ENCODE results near the gene HNRNPU.
A peak's percentile ranks its signal among the peaks of the same experiment; 100 is the strongest.

The HNRNPU gene

DNA sequence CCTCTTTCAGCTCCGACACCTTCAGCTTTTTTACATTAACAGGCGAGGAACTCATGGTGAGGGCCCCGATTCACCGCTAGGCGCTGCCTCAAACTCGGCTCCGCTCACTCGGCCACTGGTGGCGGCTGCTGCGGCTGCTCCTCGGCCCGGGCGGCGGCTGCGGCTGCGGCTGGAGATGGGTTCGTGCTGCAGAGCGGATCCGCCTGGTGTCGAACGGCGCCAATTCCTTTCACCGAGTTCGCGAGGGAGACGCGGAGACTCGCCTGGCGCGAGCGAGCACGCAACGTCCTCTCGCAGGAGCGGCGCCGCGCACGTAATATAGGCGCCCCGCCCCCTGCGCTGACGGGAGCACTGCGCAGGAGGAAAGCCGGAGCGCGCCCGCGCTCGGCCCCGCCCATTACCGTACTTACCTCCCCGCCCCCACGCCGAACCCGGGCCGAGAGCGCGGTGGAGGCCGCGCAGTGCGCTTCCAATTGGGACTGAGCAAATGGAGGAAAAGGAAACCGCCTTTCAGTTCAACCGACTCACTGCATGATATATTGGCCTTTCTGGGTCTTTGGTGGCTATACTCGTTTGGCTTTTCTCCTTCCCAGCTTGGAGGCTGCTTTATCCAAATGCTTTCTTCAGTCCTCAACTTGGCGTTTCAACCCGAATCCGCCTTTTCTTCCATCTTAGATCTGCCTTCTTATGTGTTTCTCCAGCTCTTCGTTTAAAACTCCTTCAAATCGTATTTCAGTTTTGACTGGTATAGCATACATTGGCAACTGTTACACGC lies at the start of gene HNRNPU:
TSS of gene HNRNPU (minus strand) at position 291 of the 775 bp plus-strand sequence. CDS start at position 55, 236 bp downstream.
- intact Hi-C loops (cut with DNase I), result loop anchor here (1.0 to 10.0 kb wide), 3 partner anchors 29 to 180 kb away; partner anchors contain the start of gene COX20

DNA sequence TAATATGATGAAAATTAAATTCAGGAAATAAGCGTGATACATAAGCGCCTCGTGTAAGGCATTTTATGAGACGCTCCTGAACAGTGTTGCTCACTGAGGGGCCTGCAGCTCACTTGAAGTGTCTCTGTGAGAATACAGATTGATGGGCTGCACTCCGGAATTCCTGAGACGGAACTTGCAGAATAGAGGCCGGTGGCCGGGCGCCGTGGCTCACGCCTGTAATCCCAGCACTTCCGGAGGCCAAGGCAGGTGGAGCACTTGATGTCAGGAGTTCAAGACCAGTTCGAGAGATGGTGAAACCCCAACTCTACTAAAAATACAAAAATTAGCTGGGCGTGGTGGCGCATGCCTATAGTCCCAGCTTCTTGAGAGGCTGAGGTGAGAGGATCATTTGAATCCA lies 49.5 kb upstream of the HNRNPU start:
- DNase-seq, result no peak
- intact Hi-C loops (cut with DNase I), result no loop called here

More for the DNA sequence above, at the start of gene HNRNPU:
- peak; percentile 89 to 99 (median 97) for DNase-seq

DNA sequence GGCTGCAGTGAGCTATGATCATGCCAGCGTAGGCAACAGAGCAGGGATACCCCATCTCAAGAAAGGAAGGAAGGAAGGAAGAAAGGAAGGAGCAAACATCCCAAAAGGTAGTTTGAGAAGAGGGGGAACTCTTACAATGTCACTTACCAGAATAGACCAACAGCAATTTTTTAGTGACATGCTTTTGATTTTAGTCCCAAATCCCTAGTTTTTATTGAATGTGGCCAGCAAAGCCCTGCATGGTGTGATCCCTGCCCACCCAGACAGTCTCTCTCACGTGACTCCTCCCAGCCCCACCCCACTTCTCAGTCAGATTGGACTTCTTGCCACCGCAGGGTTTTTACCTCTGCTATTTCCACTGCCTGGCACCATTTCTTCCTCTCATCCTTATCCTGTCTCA lies 39.8 kb upstream of the HNRNPU start:
- DNase-seq, result no peak
- intact Hi-C loops (cut with DNase I), result no loop called here

DNA sequence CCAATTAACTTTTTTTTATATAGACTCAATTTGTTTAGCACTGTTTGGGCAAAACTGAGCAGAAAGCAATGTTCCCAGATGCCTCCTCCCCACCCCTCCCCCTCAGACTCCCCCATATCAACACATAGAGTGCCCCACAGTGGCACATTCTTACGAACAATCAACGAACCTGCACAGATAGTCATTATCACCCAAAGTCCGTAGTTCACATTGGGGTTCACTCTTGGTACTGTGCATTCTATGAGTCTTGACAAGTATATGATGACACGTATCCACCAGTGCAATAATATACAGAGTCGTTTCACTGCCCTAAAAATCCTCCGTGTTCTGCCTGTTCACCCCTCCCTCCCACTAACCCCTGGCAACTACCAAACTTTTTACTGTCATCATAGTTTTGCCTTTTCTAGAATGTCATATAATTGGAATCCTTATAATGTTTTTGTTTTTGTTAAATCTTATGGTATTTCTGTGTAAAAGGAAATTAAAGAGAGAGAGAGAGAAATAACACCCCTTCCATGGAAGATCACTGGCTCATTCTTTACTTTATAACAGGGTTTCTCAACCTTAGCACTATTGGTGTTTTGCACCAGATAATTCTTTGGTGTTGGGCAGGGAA lies 37.2 kb upstream of the HNRNPU start:
- intact Hi-C loops (cut with DNase I), result no loop called here
- DNase-seq, result no peak

DNA sequence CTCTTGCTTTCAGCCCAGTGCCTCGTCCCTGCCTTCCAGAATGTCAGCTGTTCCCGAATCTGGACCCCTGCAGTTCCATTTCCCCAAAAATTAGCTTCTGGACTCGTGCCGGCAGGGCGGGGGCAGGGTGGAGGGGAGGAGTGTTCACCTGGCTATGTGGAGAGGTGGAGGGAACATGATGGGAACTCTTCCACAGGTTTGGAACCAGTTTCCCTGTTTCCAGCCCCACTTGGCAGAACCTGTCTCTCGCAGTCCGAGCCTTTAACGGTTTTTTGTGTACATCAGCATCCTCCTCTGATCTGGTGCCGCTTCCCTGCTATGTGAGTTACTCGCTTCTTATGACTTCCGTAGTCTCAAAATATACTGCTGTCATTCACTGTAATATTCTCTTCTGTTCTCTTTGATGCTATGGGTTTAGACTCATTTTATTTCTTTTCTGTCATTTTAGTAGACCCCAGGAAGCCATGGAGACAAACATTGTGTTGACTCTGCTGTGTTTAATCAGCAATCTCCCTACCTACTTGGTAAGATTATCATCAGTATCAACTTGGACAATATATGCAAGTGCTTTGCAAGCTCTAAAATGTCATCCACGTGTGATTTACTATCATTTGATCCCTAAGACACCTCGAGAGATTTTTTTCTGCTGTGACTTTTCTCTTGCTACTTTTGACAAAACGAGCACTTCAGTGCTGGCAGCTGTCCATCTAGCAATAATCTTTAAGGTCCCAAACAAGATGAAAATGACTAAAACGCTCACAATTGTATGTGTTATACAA lies 33.3 kb upstream of the HNRNPU start:
- intact Hi-C loops (cut with DNase I), result no loop called here
- DNase-seq, result no peak

DNA sequence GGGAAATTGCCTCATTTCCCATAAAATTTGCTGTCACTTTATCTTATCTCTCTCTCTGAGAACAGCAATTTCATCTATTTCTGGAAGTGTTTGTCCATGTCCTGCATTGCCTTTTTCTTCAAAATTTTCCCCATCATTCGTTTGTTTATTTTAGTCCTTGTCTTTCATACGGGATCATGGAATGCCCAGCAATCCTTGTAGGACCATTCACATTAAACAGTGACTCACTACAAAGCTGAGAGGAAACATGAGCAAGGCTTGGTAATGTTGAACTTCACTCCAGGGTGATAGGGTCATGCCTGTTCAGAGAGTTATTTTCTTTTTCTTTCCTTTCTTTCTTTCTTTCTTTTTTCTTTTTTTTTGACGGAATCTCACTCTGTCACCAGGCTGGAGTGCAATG lies 32.2 kb upstream of the HNRNPU start:
- intact Hi-C loops (cut with DNase I), result no loop called here
- DNase-seq, result no peak

DNA sequence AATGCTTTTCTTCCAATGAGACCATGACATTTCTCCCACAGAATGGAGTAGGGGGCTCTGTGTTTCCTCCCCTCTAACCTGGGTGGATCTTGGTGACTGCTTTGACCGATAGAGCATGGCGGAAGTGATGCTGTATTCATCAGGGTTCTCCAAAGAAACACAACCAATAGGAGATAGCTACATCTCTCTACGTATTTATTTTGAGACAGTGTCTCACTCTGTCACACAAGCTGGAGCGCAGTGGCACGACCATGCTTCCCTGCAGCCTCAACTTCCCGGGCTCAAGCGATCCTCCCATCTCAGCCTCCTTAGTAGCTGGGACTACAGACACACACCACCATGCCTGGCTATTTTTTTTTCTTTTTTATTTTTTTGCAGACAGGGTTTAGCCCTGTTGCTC lies 29.5 kb upstream of the HNRNPU start:
- intact Hi-C loops (cut with DNase I), result no loop called here
- DNase-seq, result no peak

DNA sequence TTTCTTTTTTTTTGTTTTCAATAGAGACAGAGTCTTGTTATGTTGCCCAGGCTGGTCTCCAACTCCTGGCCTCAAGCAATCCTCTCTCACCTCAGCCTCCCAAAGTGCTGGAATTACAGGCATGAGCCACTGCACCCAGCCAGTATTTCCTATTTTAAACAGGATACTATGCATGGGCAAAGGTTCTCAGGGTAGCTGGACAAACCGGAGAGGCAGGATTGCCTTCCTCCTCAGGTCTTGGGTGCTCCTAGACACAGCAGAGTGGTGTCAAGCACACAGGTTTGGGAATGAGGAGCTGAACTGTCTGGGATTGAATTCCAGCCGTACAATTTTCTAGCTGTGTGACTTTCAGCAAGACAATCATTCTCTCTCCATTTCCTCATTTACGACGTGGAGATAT lies 22.9 kb upstream of the HNRNPU start:
- DNase-seq, result no peak
- intact Hi-C loops (cut with DNase I), result no loop called here

DNA sequence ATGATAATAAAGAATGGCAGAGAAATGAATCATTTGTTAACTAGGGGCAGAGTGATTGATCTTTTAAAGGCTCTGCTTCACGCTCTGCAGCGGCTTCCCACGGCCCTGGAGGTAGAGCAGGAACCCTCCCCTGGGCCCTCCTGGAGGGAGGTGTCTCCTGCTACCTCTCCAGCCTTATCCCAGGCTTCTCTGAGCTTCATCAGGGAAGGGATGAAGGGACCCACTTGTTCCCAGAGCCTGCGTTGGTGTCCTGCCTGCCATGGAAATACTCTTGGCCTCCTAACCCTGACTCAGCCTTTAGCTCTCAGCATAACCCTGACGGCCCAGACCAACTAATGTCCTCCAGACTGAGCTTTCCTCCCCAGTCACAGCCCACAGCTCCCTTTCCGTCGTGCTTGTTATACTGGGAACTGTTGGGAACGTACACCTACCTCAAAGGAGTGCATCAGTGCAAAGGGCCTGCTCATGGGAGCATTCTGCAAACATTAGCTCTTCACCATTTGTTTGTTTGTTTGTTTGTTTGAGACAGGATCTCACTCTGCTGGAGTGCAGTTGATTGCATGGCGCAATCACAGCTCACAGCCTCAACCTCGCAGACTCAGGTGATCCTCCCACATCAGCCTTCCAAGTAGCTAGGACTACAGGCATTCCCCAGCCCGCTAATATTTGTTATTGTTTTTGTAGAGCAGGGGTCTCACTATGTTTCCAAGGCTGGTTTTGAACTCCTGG lies 17.4 kb upstream of the HNRNPU start:
- intact Hi-C loops (cut with DNase I), result no loop called here
- no peak for DNase-seq

DNA sequence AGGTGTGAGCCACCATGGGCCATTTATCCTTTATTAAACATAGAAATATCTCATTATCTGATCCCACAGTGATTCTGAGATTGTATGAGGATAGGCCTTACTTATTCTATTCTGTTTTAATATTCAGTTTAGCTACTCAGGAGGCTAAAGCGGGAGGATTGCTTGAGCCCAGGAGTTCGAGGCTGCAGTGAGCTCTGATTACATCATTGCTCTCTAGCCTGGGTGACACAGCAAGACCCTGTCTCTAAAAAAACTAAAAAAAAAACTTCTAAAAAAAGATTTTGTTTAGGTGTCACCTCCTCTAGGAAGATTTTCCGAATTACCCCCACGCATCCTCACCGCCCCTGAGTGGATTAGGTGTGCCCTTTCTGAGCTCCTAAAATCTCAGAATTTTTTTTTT lies 14.3 kb upstream of the HNRNPU start:
- intact Hi-C loops (cut with DNase I), result no loop called here
- no peak for DNase-seq

DNA sequence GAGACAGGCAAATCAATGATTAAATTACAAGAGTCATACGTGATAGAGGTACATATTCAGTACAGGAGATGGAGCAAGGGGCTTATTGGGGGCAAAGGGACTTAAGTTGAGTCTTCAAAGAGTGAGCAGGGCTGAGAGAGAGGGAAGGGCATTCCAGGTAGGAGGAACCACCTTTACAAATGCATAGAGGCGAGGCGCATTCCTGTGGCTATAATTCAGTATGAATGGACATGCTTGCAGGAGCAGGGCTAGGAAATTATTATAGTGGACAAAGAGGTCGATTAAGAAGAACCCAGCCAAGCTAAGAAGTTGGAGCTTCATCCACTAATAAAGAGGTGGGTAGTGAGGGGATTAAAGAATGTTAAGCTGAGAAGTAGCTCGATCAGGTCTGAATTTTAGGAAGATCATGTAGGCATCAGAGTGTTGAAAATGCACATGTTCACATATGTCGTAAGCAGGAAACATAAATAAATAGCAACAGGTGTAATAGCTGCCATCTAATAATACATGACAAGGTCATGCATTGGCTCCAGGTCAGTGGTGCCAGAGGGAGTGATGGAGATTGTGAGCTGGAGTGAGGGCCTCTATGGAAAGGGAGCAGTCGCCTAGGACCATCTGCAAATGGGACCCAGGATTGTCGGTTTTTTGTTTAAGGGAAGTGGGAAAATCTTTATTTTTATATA lies 12.0 kb upstream of the HNRNPU start:
- intact Hi-C loops (cut with DNase I), result no loop called here
- DNase-seq, result no peak

DNA sequence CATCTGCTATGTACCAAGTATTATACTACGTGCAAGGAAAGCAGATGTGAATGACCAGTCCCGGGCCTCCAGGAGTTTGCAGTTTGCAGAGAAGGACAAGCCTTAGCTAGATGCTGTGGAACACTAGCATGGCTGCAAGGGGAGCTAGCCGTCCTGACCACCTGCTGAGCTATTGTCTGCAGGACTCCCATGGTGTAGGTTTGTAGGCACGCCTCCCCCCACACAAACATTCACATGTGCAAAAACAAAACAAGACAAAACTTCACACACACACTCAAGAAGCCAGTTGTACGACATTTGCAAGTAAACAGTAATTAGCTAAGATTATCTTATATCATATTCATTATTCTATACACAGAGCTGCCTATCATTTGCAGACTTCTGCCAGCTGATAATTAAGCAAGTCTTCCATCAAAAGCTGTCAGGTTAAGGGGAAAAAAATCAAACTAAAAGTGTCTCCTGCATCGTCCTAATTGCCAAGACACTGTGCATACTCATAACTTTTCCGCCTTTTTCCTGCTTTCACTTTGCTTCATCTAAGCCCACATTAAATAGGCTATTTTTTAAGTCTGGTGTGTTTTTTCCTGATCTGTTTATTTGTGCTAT lies 10.7 kb upstream of the HNRNPU start:
- intact Hi-C loops (cut with DNase I), result no loop called here
- DNase-seq, result no peak

DNA sequence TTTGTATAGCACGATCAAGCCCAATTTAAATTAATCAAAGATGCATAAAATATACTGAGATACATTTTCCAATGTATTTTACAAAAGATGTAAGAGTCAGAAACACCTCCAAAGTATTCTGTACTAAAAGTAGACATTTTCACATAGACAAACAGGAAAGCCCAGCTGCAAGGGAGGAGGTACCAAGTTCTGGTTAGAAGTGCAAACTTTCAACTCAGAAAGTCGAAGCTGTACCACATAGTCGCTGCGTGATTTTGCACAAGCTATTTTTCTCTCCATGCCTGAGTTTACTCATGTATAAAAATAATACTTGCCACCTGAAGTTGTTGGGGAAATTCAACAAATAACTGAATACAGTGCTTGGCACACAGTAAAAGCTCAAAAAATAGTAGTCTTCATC lies 5.6 kb upstream of the HNRNPU start:
- DNase-seq, result no peak
- intact Hi-C loops (cut with DNase I), result loop anchor here (10.0 kb wide), 1 partner anchor 175 kb away; no protein-coding TSS in a partner anchor

DNA sequence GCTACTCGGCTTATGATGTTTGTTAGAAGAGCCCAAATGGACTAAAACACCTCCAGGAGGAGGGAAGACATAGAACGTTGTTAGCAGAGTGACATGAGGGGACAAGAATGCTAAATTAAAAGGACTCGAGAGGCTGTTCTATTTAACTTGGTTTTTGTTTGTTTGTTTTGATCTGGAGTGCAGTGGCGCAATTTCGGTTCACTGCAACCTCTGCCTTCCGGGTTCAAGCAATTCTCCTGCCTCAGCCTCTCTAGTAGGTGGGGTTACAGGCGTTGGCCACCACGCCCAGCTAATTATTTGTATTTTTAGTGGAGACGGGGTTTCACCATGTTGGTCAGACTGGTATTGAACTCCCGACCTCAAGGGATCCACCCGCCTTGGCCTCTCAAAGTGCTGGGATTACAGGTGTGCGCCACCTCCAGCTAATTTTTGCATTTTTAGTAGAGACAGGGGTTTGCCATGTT lies 5.1 kb upstream of the HNRNPU start:
- intact Hi-C loops (cut with DNase I), result loop anchor here (10.0 kb wide), 1 partner anchor 175 kb away; no protein-coding TSS in a partner anchor
- no peak for DNase-seq

DNA sequence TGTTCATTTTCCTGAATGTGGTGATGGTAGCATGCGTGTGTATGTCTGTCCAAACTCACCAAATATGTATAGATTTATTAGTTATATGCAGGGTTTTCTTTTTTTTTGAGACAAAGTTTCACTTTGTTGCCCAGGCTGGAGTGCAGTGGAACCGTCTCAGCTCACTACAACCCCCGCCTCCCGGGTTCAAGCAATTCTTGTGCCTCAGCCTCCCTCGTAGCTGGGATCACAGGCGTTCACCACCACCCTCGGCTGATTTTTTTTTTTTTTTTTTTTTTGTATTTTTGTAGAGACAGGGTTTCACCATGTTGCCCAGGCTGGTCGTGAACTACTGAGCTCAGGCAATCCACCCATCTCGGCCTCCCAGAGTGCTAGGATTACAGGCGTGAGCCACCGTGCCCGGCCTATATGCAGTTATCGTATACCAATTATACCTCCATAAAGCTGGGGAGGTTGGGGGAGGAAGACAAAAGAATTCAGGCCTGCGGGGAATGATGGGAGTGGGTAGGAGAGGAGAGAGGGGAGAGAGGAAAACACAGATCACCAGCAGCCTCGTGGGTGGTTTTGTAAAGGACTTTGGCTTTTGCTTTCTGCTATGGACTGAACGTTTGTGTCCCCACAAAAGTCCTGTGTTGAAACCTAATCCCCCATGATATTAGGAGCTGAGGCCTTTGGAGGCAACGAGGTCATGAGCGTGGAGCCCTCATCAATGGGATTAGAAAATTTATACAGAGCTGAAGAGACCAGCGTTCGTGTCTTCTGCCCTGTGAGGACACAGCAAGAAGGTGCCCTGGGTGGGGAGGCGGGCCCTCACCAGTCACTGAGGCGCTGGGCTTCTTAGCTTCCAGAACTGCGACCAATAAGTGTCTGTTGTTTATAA lies 4.4 kb upstream of the HNRNPU start:
- intact Hi-C loops (cut with DNase I), result loop anchor here (10.0 kb wide), 1 partner anchor 176 kb away; no protein-coding TSS in a partner anchor
- no peak for DNase-seq

DNA sequence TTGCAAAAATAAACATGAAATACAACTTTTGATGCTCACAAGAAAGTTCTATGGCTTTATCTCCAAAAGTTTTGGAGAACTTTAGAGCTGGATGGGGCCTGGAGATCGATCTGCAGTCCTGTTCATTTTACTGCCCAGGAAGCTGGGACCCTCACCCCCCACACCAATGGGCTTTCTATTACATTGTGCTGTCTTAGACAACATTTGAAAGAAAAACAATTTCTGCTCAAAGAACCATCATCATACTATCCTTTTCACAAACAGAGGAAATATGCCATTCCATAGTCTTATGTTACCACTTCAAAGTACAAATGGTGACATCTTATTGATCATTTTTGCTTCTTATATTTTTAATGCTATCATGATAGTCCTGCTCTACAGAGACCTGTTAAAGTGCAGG lies 2.0 kb upstream of the HNRNPU start:
- DNase-seq, result no peak
- intact Hi-C loops (cut with DNase I), result loop anchor here (10.0 kb wide), 1 partner anchor 178 kb away; no protein-coding TSS in a partner anchor

DNA sequence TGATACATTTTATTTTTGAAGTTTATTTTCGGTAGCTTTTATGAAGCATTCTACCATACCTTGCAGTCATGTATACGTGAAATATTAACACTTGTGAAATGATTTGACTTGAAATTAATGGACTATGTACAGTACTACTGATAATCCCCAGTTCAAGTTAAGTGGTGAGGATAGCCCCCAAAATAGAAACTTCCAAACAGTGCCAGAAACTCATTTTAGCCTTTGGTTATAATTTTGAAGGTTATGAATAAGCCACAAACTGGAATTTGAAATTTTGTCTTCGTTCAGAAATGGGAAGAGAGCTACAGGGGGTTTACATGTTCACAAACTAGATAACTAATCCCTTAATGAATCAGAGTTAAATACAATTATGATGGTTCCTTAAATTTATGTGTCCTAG lies 1.5 kb upstream of the HNRNPU start:
- intact Hi-C loops (cut with DNase I), result loop anchor here (2.0 to 10.0 kb wide), 2 partner anchors 53 to 179 kb away; no protein-coding TSS in a partner anchor
- no peak for DNase-seq
